ENCODE results near the gene MAP4. TPM values are rescaled to one million over a fixed set of nuclear protein-coding genes. Genes with fewer than 3 reads are reported as not detected.

Gene MAP4
- total RNA-seq, 1 donor from 2014 or later, result 343 TPM

DNA sequence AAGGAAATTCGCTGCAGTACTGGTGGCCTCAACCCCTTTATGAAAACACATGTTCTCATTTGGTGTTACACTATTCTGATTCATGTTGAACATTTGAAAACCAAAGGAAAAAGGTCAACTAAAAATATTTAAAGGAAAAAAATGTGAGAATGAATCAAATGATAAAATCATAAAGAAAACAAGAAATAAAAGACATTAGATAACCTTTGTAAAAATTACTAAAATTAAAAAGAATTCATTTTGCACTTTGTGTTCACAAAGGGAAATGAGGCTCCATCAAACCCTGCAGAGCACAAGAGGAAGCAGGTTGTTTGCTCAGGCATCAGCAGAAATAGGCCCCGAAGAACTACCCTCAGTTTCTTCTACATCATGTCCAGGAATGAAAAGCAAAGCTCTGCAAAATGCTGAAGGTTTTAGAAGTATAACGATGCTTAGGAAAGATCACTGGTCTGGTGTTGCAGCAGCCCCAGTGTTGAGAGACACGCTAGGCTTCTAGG, 41.2 kb downstream of the MAP4 start:
- no peak for DNase-seq (ENCODE audit: low read depth)

- no peak for DNase-seq (ENCODE audit: low read depth)
These were observed 45.1 kb downstream of the MAP4 start for GRCh38 chr3:47971081-47971480.

GRCh38 chr3:47964740-47965139, 51.5 kb downstream of the MAP4 start:
- DNase-seq (ENCODE audit: low read depth), result no peak

DNA sequence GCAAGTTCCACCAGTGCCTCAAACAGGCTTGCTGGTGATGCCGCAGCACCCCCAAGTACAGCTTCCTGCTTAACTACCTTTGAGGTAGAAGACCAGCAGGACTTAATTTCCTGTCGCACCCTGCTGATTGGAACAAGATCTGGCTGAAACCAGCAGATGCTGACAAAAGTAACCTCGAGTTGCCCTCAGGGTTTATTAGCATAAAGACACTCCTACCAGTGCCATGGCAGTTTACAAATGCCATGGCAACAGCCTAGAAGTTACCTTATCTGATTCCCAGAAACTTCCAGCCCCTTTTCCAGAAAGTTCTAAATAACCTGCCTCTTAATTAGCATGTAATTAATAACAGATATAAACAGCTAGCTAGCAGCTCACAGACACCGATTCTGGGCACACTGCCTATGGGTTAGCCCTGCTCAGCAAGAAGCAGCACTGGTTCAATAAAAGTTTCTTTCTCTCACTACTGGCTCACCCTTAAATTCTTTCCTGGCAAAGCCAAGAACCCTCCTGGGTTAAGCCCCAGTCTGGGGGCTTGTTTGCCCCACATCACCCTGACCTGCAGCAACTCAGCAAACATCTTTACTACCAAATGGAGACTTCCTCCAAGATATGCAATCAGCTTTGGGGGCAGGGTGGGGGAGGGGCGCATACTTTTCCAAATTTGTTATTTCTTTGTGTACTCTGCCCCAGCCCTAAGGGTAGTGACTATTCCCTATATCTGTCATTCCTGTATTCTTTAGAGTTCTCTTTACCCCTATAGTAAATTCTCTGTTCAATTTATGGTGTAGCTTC, 54.2 kb downstream of the MAP4 start:
- no peak for DNase-seq (ENCODE audit: low read depth)

DNA sequence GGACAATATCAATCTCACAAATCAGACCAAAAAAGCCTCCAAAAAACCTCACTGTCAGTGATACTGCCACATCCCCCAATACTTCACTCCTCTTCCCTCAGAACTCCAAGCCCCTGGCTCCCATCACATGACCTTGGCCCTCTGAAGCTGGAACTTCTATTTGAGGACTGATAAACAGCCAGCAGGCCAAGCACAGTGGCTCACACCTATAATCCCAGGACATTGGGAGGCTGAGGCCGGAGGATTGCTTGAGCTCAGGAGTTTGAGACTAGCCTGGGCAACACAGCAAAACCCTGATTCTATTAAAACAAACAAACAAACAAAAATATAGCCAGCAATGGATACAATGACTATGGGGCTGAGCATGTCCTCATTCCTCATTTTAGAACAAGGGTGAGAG, 55.2 kb downstream of the MAP4 start:
- DNase-seq (ENCODE audit: low read depth), result no peak

GRCh38 chr3:47956521-47956920, 59.7 kb downstream of the MAP4 start:
- no peak for DNase-seq (ENCODE audit: low read depth)

- DNase-seq (ENCODE audit: low read depth), result no peak
These were observed 61.6 kb downstream of the MAP4 start for GRCh38 chr3:47954567-47954966.

DNA sequence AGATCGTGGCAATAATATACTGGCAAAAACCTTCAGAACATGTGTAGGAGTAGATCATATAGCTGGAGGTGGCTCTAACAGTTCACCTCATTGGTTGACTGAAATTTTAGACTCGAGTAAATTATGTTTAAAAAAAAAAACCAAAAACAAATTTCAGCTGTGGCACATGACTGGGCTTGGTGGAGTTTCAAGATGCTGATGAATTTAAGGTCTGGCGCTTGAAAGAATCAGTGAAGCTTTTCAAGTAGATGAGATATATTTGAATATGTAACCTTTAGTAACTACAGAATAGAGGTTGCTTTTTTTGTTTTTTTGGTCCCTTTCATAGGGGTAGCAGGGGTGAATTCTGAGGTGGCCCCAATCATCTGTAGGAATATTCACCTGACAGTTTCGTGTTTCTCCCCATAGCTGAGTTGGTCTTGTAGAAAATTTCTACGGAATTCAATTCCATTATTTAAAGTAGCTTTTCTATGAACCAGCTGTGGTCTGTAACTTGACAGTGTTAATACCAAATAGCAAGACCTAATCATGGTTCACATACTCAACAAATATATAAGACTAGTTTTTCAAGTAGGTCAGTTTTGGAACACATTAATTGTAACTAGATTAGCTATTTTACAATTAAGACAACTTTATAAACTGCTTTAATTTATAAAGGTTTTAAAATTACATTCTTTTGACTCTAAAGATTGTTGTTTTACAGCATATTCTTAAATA, 65.6 kb downstream of the MAP4 start:
- no peak for DNase-seq (ENCODE audit: low read depth)

- DNase-seq (ENCODE audit: low read depth), result no peak
These were observed 66.2 kb downstream of the MAP4 start for GRCh38 chr3:47949979-47950378.

DNA sequence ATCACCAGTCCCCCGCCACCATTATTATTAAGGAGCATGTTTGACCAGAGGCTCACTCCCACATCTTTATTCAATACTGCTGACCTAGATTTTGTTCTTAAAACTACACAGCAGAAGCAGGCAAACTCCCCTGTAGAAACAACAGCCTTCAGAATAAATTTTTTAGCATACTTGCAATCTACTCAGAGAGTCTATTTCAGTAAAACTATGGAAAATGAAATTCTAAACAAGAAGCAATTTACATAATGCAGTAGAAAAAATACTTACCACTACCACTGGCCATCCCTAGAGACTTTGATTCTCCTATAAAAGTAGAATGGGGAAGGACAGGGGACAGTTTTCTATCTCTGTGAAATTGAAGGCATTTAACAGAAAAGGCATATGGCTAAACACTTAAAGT, 76.0 kb downstream of the MAP4 start:
- DNase-seq (ENCODE audit: low read depth), result no peak

DNA sequence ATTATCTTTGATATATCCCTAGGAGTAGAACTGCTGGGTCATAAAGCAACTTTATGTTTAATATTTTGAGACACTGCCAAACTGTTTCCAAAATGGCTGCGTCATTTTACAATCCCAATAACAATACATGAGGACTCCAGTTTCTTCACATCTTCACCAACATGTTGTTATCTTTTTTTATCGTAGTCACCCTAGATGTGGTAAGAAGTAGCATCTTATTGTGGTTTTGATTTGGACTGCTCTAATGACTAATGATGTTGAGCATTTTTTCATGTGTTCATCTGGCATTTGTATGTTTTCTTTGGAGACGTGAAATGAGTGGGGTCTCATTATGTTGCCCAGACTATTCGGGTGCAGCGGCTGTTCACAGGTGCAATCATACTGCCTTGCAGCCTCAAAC, 83.8 kb downstream of the MAP4 start:
- DNase-seq (ENCODE audit: low read depth), result no peak

DNA sequence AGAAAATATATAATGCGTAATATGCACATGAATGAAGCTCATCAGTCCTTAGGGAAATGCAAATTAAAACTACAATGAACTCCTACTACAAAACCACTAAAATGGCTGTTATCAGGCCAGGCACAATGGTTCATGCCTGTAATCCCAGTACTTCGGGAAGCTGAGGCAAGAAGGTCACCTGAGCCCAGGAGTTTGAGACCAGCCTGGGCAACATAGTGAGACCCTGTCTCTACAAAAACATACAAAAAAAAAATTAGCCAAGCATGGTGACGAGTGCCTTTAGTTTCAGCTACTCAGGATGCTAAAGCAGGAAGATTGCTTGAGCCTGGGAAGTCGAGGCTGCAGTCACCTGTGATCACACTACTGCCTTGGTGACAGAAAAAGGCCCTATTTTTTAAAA, 85.2 kb downstream of the MAP4 start:
- no peak for DNase-seq (ENCODE audit: low read depth)

DNA sequence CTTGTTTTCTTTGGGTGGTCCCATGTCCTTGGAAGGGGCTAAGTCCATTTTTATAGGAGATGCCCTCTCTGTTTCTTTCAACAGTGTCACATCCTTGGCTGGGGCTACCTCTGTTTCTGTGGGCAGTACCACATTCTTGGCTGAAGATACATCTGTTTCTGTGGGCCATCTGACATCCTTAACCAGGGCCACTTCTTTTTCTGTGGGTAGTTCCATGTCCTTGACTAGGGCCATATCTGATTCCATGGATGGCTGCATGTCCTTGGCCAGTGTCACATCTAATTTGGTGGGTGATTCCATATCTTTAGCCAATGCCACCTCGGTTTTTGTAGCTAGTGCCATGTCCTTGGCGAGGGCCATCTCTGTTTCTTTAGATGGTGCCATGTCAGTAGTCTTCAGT, 99.5 kb downstream of the MAP4 start:
- peak; percentile 30 for DNase-seq (ENCODE audit: low read depth)

- no peak for DNase-seq (ENCODE audit: low read depth)
These were observed 100.0 kb downstream of the MAP4 start for GRCh38 chr3:47916201-47916600.

DNA sequence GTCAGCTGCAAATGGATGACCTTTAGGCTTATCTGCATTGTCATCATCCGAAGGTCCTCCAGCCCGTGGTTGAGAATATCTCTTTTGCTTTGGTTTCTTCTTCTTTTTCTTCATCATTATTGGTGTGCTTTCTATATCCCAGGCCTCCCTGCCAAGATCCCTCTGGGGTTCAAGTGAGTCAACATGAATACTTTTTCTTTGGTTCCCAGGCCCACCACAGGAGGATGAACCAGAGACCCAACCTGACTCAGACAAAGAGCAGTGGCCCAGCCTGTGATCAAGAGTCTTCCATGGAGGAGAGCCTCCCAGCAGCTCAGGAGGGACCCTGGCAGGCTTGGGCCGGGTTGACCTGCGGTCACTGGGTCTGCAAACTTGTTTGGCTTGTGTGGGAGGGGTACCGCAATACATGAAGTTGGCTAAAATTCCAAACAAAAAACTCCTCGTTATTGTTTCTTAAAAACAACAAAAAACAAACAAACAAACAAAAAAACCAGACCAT, 104.2 kb downstream of the MAP4 start:
- DNase-seq (ENCODE audit: low read depth), result no peak

DNA sequence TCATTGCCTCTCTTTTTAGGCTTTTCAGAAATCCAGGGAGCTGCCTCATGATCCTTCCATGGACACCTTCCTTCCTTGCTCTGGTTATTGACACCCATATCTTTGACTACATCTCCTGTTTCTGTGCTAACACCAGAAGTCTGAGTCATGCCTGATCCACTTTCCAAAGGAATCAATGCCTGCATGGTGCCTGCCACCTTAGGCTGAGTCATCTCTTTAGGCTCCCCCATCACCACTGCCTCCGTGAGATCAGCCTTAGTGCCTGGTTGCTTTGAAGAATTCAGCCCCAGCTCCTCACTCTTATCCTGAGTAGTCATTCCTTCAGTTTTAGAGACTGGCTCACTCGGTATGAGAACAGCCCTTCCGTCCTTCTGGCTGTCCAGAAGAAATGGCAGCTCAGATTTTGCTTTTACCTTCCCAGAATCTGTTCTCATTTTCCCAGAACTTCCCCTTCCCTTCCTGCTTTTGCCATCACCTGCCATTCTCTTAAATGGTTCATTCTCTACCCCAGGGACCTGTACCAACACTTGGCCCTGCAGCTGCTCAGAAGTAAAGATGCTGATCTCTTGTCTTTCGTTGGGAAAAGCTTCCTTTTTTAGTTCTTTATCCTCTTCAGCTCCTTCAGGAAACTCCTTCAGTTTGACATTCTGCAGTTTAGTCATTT, 105.3 kb downstream of the MAP4 start:
- peak; percentile 61 for DNase-seq (ENCODE audit: low read depth)

DNA sequence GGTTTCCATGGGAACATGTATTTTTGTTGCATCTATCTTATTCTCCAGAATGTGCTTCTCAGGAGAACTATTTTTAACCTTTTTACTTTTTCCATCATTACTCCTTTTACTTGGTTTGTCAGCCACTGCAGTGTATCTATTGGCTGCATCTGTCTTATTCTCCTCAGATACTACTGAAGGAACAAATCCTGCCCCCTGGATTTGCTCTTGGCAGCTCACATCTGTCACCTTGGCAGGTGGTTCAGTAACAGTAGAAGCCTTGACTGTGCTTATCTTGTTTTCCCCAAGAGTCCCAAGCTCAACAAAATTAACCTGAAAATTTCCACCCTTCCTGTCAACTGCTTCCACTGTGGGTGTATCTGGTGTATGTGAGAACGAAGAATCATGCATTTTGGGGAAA, 106.0 kb downstream of the MAP4 start:
- no peak for DNase-seq (ENCODE audit: low read depth)

GRCh38 chr3:47909607-47910006, 106.6 kb downstream of the MAP4 start:
- no peak for DNase-seq (ENCODE audit: low read depth)

DNA sequence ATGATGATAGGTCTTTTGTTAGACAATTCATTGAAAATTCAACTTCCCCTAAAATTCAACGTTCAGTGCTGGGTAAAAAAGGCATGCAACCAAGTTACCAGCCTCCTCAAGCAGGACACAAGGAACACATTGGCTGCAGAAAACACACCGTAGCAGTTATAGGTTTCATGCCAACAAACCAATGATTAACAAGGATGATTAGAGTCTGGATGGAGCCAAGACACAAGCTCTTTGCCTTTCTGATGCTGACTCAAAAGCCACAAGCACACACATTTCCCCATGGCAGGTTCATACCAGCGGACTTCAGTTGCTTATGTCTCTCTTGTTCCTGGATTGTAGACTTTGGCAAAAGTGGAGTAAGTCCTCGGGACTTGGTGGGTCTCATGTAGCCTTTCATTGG, 107.5 kb downstream of the MAP4 start:
- no peak for DNase-seq (ENCODE audit: low read depth)

- no peak for DNase-seq (ENCODE audit: low read depth)
These were observed 108.4 kb downstream of the MAP4 start for GRCh38 chr3:47907784-47908183.

GRCh38 chr3:47902746-47903145, 113.5 kb downstream of the MAP4 start:
- DNase-seq (ENCODE audit: low read depth), result no peak

DNA sequence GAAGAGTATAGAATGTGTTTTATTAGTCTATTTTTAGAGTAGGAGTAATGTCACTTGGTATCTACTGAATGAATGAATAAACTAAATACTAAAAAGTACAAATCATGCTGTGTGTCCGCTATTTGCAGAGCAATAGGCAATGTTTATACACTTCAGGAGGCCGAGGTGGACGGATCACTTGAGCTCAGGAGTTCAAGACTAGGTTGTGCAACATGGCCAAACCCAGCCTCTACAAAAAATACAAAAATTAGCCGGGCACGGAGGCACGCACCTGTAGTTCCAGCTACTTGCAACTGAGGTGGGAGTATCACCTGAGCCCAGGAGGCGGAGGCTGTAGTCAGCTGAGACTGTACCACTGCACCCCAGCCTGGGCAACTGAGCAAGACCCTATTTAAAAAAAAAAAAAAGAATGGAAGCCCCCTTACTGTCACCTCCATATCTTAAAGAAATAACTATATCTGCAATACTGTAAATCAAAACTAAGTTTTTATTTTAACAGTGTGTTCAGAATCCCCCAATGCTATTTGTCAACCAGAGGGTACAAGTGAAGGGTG, 114.9 kb downstream of the MAP4 start:
- no peak for DNase-seq (ENCODE audit: low read depth)
